BJ (cell line): ENCODE data around the gene ZC3H4. TPM values are rescaled to one million over a fixed set of nuclear protein-coding genes. Genes with fewer than 3 reads are reported as not detected.

Experiments
- CTCF ChIA-PET: fragments of 350-600 bp; formaldehyde crosslinking; extraction: SDS; loops from one replicate; lab custom pipeline; 2021; ENCODE audit warnings: antibody characterized with exemption, inconsistent platforms; lab: Yijun Ruan, JAX
- POLR2A ChIA-PET: fragments of 300-600 bp; sonication (Branson Sonifier 250); formaldehyde crosslinking; extraction: SDS; loops from one replicate; lab custom pipeline; 2021; ENCODE audit warnings: antibody characterized with exemption; lab: Charles Lee
- DNase-seq: peaks from one replicate; pipeline ENCODE4 v3.0.0-alpha.2; 2011; ENCODE audit warnings: low read depth
- H3K27me3 ChIP-seq: 2 replicates; pipeline ENCODE4 v1.6.0; 2011; ENCODE audit warnings: low read length; ENCODE audit not compliant: control insufficient read depth, insufficient read depth
- H3K36me3 ChIP-seq: 2 replicates; pipeline ENCODE4 v1.5.1; 2011; ENCODE audit warnings: low read length; ENCODE audit not compliant: control insufficient read depth, insufficient read depth
- H3K4me3 ChIP-seq: 2 replicates; pipeline ENCODE4 v1.5.1; 2011; ENCODE audit warnings: low read depth, mild to moderate bottlenecking, control low read depth, low read length
- polyA plus RNA-seq: library from polyadenylated mRNA; depleted of rRNA; stranded (reverse); fragments of >200 nt; gene quantifications from 2 replicates; pipeline ENCODE4 v1.2.3, GENCODE V29; 2011
- TF ChIP-seq, protein P1 (sequence below): IDR thresholded peaks from 2 replicates; pipeline ENCODE4 v1.5.1; 2011; ENCODE audit warnings: low read depth, mild to moderate bottlenecking, control low read depth, inconsistent platforms, low read length, moderate library complexity; ENCODE audit not compliant: insufficient read depth

ZC3H4 gene
- polyA plus RNA-seq, 1 experiment, result 4.3 TPM

DNA sequence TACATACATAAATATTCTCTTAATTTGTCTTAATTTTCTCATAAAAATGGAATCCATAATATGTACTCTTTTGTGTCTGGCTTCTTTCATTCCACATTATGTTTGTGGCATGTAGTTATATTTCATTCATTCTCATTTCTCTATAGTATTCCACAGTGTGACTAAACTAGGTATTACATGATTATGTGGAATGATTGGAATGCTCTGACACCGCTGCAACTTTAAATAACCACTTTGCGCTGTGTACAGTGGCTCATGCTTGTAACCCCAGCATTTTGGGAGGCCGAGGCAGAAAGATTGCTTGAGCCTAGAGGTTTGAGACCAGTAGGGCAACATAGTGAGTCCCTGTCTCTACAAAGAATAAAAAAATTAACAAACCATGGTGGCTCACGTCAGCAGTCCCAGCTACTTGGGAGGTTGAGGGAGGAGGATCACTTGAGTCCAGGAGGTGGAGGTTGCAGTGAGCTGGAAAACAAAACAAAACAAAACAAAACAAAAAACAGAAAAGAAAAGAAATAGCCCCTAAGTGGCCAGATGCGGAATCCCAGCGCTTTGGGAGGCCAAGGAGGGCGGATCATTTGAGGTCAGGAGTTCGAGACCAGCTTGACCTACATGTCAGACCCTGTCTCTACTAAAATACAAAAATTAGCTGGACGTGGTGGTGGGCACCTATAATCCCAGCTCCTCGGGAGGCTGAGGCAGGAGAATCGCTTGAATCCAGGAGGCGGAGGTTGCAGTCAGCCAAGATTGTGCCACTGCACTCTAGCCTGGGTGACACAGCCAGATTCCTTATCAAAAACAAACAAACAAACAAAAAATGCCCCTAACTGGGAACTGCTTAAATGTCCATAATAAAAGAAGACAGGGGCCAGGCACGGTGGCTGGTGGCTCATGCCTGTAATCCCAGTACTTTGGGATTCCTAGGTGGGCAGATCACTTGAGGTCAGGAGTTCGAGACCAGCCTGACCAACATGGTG is 9.1 kb upstream of the ZC3H4 start:
- POLR2A ChIA-PET, result interaction anchor here (0.6 to 0.7 kb wide), 2 partner anchors 110 to 121 kb away, joined by 3 to 9 read pairs; no protein-coding TSS in a partner anchor
- H3K4me3 ChIP-seq, result no peak overlapping the region
- DNase-seq, result no peak
- H3K36me3 ChIP-seq, result no peaks in the 10 kb centered on the region
- no peaks in the 10 kb centered on the region for H3K27me3 ChIP-seq
- CTCF ChIA-PET, result interaction anchor here (0.6 to 3.4 kb wide), 8 partner anchors 11 to 293 kb away, joined by 3 to 29 read pairs (median 4); no protein-coding TSS in a partner anchor
- TF ChIP-seq, protein P1, sequence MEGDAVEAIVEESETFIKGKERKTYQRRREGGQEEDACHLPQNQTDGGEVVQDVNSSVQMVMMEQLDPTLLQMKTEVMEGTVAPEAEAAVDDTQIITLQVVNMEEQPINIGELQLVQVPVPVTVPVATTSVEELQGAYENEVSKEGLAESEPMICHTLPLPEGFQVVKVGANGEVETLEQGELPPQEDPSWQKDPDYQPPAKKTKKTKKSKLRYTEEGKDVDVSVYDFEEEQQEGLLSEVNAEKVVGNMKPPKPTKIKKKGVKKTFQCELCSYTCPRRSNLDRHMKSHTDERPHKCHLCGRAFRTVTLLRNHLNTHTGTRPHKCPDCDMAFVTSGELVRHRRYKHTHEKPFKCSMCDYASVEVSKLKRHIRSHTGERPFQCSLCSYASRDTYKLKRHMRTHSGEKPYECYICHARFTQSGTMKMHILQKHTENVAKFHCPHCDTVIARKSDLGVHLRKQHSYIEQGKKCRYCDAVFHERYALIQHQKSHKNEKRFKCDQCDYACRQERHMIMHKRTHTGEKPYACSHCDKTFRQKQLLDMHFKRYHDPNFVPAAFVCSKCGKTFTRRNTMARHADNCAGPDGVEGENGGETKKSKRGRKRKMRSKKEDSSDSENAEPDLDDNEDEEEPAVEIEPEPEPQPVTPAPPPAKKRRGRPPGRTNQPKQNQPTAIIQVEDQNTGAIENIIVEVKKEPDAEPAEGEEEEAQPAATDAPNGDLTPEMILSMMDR, result no peak

DNA sequence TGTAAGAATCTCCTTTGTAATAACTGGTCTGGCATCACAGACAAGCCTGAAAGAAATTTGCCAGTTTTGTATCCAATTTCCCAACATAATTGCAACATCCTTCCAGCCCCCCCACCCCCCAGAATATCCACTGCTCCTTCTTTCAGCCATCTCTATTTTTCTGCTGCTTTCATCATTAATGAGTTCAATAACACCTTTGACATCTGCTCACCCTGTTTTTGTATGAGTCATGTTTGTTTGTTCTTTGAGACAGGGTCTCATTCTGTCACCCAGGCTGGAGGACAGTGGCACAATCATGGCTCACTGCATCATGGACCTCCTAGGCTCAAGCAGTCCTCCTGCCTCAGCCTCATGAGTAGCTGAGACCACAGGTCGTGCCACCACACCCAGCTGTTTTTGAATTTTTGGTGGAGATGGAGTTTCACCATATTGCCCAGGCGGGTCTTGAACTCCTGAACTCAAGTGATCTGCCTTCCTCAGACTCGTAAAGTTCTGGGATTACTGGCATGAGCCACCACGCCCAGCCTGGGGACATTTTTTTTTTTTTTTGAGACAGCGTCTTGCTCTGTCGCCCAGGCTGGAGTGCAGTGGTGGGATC is 7.0 kb upstream of the ZC3H4 start:
- TF ChIP-seq, protein P1, result no peak
- CTCF ChIA-PET, result interaction anchor here (1.1 to 1.5 kb wide), 2 partner anchors 41 to 127 kb away, joined by 3 to 6 read pairs; no protein-coding TSS in a partner anchor
- Histone ChIP-seq H3K36me3 (no peaks in the 10 kb centered on the region), H3K4me3 (no peak overlapping the region), H3K27me3 (no peaks in the 10 kb centered on the region)
- POLR2A ChIA-PET, result no interaction called here
- DNase-seq, result no peak

DNA sequence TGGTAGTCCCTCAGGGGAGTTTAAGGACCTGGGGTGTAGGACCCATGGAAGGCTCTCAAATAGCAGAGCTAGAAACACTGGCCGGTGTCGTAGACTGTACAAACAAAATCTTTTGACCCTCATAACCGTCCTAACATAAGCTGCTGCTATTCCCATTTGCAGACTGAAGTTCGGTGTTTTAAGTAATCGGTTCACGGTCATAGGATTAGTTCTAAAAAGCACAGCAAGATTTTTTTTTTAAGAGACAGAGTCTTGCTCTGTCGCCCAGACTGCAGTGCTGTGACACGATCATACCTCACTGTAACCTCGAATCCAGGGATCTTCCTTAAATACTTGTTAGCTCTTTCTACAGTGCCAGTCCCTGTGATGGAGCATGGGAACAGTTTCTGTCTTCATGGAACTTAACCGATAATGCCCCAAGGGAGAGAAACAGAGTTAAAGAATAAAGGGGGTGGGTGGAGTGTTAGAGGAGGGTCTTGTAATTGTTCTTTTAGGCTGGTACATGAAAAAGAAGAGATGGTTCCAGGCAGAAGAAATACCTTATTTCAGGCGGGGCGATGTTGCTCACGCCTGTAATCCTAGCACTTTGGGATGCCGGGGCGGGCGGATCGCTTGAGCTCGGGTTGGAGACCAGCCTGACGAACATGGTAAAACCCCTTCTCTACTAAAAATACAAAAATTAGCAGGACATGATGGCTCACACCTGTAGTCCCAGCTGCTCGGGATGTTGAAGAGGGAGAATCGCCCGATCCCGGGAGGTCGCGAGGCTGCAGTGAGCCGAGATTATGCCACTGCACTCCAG is 475 bp upstream of the ZC3H4 start:
- H3K27me3 ChIP-seq, result no peaks in the 10 kb centered on the region
- ChIA-PET POLR2A (interaction anchor here (0.8 to 1.3 kb wide), 4 partner anchors 11 to 101 kb away, joined by 3 to 5 read pairs (median 4); no protein-coding TSS in a partner anchor), CTCF (interaction anchor here (1.2 to 1.6 kb wide), 5 partner anchors 10 to 91 kb away, joined by 4 to 8 read pairs (median 5); no protein-coding TSS in a partner anchor)
- peaks cover 4% of the 10 kb centered on the region; the same call in 1 of the 2 replicates for H3K36me3 ChIP-seq
- DNase-seq, result no peak
- peak overlapping the region; percentile 73 for H3K4me3 ChIP-seq
- TF ChIP-seq, protein P1, result no peak

DNA sequence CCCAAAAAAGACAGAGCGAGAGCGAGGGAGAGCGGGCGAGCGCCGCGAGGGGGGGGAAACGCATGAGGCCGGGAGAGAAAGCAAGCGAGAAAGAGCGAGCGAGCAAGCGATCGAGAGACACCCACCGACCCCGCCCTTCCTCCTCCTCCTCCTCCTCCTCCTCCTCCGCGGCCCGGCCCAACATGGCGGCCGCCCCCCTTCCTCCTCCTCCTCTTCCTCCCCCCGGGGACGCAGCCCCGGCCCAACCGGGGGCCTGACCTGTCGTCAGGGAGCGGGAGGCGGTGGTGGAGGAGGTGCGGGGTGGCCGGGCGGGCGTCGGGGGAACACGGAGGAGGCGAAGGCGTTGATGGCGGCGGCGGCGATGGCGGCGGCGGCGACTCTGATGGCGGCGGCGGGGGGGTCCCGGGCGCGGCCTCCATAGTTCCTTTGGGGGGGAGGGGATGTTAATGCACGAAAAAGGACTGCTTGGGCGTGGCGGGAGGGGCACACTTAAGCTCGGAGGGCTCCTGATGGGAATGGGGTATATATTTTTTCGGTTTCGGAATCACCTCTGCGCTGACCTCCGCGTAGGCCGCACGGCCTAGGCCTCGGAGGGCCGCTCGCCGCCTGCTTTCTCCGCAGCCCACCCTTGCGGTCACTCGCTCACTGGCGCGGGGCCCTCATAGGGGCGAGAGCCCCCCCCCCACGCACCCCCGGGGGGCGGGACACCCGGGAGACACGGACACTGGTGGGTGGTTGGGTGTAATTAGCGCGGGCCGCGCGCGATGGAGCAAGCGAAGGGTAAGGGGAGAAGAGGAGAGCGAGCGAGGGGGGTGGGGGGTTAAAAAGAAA is 1.2 kb downstream of the ZC3H4 start:
- ChIA-PET CTCF (interaction anchor here (0.7 to 1.4 kb wide), 5 partner anchors 10 to 100 kb away, joined by 3 to 6 read pairs (median 4); no protein-coding TSS in a partner anchor), POLR2A (interaction anchor here (1.0 to 1.3 kb wide), 2 partner anchors 18 to 19 kb away, joined by 4 read pairs; partner anchors contain the start of gene SAE1)
- TF ChIP-seq, protein P1, result no peak
- Histone ChIP-seq H3K27me3 (no peaks in the 10 kb centered on the region), H3K4me3 (peak overlapping the region; percentile 73), H3K36me3 (peaks cover 4% of the 10 kb centered on the region; the same call in 1 of the 2 replicates)
- DNase-seq, result no peak
